HG03571 (cell line): ENCODE measurements around the gene ARRDC2.
"Not testable (repeated sequence)": the region's sequence is repeated elsewhere in the genome, so short reads cannot be mapped to it uniquely, and the experiment has no call there.

Source experiments
- ATAC-seq: cut with Tn5 transposase; IDR thresholded peaks from one replicate; pipeline ENCODE4 v1.9.1; 2021; ENCODE audit not compliant: unreplicated experiment

Gene ARRDC2

GRCh38 chr19:17989425-17990094 is 18.4 kb upstream of the ARRDC2 start:
- ATAC-seq: no peak

DNA sequence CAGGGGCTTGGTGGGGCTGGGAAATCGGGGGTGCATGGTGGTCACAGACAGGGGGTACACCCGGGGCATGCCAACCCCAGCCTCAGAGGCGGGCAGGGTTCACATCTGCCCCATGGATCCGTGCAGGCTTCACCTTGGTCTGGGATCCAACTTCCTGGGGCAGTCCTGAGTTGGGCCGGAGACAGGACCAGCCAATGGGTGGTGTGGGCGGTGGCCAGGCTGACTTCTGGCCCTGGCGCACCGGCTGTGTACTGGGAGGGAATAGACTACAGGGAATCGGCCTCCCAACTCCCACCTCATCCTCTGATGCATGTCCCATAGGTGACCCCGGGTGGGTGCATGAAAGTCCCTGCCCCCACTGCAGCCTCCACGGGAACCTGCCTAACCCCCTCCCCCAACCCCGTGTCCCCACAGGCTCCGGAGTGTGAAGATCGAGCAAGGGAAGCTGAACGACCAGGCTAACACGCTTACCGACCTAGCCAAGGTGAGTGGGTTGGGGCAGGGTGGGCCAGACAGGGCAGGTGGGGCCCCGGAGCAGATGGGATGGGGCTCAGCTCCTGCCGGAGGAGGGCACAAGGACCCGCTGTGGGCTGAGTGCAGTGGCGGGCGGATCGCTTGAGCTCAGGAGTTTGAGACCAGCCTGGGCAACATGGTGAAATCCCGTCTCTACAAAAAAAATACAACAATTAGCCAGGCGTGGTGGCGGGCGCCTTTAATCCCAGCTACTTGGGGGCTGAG is 14.7 kb upstream of the ARRDC2 start:
- ATAC-seq: no peak

- ATAC-seq: no peak
Measured at GRCh38 chr19:17996826-17997316, 11.1 kb upstream of the ARRDC2 start.

GRCh38 chr19:17997969-17998826 is 9.8 kb upstream of the ARRDC2 start:
- ATAC-seq: no peak

DNA sequence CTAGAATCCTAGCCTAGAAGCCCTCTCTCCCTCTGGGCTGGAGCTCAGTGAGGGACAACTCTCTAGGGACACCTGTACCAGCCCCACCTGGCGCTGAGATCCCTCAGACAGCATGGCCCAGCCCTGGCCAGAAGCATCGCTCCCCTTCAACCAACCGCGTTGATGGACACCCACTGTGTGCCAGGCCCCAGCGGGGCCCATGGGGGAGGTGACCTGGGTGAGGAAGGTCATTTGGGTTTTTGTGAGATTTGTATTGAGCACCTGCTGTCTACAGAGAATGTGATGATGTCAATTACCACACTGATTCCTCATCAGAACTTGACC is 9.2 kb upstream of the ARRDC2 start:
- no peak for ATAC-seq

DNA sequence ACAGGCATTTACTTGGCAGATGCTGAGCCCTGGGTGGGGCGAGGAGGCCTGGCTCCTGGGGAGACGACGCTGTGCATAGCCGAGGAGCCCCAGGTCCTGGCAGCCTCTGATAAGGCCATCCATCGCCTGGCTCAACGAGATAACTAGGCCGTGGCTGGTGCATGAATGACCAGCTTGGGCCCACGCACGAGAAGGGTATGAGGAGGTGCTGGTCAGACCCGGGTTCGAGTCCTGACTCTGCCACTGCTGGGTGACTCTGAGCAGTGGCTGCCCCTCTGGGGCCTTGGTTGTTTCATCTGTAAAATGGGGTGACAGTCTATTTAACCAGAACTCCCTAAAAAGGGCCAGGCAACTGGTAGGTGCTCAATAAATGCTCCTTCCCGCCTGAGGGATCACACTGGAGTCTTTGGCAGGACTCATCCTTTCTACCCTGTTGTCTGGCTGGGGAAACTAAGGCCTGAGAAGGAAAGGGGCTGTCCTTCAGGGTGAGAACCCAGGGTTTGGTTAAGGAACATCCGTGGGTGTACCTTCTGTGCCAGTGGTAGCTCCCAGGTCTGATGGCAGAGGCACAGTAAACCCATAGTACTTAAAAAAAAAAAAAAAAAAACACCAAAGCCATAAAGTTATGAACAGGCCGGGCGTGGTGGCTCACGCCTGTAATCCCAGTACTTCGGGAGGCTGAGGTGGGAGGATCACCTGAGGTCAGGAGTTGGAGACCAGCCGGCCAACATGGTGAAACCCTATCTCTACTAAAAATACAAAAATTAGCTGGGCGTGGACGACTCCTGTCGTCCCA is 8.1 kb upstream of the ARRDC2 start:
- no peak for ATAC-seq

DNA sequence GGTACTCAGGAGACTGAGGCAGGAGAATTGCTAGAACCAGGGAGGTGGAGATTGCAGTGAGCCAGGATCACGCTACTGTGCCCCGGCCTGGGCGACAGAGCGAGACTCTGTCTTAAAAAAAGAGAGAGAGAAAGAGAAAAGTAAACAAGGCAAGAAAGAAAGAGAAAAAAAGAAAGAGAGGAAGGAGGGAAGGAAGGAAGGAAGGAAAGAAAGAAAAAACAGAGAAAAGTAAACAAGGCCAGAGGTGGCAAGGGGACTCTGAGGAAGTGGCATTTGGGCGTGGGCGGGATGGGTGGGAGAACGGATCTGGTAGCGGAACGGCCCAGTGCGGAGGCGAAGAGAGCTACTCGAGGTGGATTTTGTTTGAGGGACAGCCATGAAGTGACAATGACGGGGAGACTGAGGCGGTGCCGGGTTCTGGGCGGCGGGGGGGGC is 7.5 kb upstream of the ARRDC2 start:
- no peak for ATAC-seq

GRCh38 chr19:18000915-18001776 is 6.8 kb upstream of the ARRDC2 start:
- peak; percentile 63 for ATAC-seq

DNA sequence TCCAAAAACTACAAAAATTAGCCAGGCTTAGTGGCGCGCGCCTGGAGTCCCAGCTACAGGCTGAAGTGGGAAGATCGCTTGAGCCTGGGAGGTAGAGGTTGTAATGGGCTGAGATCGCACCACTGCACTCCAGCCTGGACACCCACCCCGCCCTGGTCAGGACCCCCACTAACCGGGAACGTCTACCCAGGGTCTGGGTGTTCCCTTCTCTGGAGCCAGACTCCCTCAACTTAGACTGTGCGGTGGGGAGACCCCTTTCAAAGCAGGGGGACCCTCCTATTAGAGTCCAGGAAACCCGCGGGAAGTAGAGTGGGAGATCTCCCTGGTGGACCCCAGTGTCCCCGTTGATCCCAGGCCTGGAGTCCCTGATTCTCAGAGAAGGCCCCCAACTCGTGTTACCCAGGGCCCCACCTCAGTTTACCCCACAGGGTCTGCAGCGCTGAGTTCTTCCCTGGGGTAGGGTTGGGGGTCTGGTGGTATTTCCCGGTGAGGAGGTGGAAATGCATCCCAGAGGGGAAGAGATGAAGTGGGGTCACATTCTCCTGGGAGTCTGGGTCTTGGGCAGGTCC is 6.1 kb upstream of the ARRDC2 start:
- ATAC-seq: no peak

DNA sequence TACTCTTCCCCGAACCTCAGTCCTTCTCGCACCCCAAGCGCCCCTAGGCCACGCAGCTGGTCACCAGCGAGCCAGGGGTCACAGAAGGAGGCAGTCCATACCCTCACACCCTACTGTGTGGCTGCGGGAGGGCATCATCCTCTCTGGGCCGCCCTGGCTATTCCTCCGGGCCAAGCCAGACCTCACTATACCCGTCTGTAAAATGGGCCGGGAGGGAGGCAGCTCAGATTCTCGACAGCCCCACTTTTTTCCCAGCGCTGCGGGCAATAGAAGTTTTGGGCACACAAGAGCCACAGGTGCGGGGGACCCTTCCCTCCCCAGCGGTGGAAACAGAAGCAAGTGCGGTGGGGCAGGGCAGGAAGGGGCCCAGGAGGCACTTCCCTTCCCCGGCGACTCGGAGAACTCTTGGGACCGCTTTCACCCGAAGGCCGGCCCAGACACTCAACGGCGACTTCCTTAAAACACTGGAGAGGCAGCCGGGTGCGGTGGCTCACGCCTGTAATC is 5.6 kb upstream of the ARRDC2 start:
- ATAC-seq: no peak

DNA sequence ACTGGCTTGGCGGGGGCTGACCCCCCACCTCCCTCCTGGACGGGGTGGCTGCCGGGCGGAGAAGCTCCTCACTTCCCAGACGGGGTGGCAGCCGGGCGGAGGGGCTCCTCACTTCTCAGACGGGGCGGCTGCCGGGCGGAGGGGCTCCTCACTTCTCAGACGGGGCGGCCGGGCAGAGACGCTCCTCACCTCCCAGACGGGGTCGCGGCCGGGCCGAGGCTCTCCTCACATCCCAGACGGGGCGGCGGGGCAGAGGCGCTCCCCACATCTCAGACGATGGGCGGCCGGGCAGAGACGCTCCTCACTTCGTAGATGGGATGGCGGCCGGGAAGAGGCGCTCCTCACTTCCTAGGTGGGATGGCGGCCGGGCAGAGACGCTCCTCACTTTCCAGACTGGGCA is 2.2 kb upstream of the ARRDC2 start:
- not testable (repeated sequence) for ATAC-seq

DNA sequence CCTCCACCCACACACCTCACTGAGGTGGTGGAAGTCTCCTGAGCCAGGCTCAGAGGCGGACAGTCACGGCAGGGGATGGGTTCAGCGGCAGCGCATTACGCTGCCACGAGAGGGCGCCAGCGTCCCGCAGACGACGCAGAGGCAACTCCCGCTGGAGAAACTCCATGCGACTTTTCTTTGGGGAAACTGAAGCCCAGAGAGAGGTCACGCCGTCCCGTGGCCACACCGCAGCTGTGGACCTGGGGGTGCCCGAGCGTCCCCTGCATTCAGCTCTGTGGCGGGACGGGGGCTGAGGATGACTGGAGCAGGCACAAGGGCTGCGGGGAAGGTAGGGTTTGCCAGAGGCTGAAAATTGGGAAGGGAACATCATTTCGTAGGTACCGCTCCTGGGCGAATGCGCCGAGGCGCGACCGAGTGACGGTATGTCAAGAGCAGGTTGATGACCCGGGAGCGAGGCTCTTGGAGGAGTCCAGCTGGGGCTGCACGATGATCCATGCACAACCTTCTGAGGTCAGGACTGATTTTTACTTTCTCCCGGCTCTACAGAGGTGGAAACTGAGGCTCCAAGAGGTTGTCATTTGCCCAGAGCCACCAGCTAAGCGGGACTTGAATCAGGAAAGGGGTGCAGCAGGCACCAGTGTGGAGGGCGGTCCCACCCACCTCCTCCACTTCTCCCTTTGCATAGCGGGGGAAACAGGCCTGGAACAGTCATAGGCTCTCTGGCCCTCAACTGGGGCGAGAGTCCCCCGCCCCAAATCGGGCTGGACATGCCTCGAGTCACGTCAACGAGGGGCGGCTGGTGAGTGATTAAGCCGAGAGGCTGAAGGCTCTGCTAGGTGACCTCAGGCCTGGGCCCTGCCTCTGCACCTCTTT is 690 bp upstream of the ARRDC2 start:
- peak; percentile 56 for ATAC-seq

GRCh38 chr19:18008814-18009213 is 844 bp downstream of the ARRDC2 start:
- ATAC-seq: no peak

GRCh38 chr19:18009412-18010066 is 1.6 kb downstream of the ARRDC2 start:
- no peak for ATAC-seq

DNA sequence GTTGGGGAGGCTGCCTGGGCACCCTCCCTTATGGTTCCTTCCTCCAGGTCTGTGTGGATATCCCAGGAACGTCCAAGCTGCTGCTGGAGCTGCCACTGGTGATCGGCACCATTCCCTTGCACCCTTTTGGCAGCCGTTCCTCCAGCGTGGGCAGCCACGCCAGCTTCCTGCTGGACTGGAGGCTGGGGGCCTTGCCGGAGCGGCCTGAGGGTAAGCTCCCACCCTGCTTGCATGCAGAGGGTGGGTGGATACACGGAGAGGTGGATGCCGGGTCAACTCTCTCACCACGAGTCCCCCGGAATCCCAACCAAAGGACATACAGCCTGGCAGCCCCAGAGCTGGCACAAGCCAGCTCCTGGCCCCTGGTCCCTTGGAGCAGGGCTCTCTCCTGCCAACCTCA is 2.2 kb downstream of the ARRDC2 start:
- no peak for ATAC-seq

- no peak for ATAC-seq
Measured at GRCh38 chr19:18013210-18014111, 5.5 kb downstream of the ARRDC2 start.

DNA sequence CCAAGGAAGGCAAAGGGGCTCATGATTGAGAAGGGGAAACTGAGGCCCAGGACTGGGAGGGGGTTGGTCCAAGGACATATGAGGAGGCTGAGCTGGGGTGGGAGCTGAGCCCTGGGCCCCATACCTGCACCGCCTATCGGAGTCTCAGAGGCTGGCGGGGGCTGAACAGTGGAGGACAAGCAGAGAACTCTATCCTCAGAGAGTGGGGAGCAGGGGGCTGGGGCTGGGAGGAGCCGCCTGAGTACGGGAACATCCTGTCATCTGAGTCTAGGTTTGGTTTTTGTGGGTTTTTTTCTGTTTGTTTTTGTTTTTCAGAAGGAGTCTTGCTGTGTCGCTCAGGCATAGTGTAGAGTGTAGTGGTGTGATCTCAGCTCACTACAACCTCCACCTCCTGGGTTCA is 6.2 kb downstream of the ARRDC2 start:
- no peak for ATAC-seq
